ENCODE results near the gene PPARGC1A.

The PPARGC1A gene

DNA sequence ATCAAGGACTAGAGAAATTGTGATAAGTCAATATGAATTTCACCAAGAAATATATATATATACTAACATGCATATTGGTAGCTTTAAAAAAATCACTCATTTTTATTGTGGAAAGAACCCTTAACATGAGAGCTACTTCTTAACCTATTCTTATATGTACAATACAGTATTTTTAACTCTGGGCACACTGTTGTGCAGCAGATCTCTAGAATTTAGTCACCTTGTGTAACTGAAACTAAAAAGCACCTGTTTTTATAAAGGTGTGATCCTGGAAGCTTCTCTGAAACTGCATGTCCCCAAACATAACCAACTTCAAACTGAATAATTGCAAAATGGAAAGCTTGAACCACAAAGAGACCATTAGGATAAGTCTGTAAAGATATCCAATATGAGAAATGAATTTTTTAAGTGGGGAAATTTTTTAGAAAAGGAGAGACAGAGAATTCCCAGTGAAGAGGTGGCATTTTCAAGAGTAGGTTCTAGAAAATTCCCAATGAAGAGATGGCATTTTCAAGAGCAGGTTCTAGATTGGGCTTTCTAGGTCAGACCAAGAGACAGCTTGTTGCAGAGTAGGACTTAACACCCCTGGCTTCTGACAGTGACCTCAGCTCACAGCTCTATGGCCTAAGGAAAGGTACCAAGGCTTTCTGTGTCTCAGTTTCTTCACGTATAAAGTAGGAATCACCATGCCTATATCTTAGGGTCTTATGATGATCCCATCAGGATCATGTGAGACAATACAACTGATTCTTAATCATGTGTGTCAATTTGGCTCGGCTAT lies 22.0 kb upstream of the PPARGC1A start:
- DNase-seq (ENCODE audit: low read depth) = no peak

DNA sequence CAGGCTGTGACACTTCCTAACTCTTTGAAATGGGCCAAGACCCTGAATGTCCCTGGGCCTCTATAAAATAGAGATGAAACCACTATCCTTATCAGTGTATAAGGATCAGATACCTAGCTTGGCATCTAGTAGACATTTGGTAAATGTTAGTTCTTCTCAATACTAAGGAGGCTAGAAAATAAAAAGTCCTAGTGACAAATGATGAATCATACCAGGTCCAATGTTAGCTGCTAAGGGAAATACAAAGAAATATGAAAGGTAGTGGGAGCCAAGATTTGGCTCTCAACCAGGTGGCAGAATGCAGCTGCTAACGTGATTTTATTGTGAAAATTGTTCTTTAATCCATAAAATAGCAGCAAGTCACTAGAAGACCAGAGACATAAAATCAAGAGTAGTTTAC lies 19.8 kb upstream of the PPARGC1A start:
- DNase-seq (ENCODE audit: low read depth) = no peak

DNA sequence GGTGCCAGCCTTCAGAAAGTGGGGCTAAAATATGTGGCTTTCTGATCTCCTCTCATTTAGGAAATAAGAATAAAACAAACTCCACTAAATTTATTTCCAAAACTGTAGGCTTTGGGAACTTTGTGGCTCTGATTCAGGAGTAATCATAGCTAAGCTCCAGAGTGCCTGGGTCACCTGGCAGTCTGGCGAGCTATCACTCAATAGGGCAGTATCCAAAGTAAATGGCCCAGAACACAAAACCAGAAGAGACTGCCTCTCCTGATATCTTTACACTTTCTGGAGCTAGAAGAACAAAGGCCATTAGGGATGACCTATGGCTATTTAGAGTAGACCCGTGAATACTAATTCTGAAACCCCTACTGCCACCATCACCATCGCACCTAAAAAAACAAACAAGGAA lies 17.0 kb upstream of the PPARGC1A start:
- DNase-seq (ENCODE audit: low read depth) = no peak

DNA sequence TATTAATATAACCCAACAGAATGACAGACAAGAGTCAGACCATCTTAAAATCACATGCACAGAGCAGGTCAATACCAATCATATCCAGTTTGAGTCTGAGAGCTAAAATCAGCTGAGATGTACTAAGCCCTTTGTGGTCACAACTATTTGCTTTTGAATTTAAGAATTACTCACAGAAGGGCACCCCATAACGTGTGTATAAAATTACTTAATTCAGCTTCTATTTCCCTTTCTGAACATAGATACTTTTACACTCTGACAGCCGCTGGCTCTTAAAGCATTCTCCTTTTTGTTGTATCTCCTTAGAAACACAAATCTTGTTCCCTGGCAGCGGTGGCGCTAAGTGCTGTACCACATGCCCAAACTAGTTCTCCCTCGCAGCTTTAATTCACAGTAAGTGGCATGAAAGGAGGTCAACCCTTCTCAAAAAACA lies 14.8 kb upstream of the PPARGC1A start:
- no peak for DNase-seq (ENCODE audit: low read depth)

DNA sequence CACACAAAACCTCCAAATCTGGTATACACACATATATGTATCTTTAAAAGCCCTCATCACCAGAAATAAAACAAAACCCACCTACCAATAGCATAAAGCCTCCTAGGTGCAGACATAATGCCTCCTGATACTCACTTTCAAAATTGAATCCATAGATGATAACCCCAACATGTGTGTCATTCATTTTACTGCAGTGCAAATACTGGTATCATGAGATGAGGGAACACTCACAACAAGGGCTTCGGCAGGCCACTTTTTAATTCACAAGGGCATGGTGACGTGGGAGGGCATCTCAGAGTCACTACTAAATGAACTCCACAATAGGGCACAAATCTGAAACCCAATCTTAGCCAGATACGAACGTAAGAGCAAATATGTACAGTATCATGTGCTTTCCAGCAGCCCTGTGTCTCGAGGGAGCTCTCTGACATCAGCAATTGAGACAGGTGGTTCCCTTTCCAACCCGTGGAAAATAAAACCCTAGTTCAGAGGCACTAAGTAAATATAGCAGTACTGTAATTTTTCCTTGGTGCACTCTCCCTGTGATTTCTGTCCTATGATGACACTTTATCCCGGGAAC lies 14.1 kb upstream of the PPARGC1A start:
- no peak for DNase-seq (ENCODE audit: low read depth)

DNA sequence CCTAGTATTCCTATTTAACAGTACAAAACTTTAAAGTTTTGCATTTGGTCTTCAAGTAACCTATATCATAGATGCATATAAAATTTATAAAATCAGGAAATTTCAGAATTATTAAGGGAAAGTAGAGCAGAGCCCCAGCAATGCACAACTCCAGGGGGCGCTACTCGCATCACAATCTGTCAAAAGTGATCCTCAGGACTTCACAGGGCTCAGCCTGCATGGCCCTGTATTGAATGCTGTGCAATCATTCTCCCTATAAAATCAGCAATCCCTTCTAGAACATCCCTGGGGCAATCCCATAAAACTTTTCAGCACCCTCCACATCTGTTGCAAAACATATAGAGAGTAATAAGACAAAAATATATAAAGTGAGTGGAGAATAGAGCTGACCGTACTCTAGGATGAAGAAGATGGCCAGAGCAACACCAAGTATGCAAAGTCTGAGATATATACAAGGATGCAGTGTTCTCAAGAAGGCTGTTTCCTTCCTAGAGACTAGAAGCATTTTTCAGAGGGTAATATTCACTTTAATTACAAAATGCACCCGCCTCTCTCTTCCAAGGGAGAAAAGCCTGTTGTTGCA lies 12.5 kb upstream of the PPARGC1A start:
- DNase-seq (ENCODE audit: low read depth) = no peak

DNA sequence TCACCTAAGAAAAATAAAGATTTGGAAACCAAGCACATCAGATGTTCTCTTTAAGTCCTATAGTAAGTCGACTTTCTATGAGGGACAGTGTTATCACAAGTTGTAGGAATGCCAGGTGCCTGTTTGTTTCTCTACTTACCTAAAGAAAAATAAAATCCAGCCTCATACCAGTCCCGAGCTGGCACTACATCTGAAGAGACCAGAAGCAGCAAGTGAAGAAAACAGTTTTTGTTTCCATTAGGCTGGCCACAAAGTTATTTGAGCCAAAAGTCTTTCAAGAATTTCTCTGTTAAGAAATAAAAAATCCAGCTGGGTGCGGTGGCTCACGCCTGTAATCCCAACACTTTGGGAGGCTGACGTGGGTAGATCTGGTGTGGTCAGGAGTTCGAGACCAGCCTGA lies 10.8 kb upstream of the PPARGC1A start:
- DNase-seq (ENCODE audit: low read depth) = no peak

DNA sequence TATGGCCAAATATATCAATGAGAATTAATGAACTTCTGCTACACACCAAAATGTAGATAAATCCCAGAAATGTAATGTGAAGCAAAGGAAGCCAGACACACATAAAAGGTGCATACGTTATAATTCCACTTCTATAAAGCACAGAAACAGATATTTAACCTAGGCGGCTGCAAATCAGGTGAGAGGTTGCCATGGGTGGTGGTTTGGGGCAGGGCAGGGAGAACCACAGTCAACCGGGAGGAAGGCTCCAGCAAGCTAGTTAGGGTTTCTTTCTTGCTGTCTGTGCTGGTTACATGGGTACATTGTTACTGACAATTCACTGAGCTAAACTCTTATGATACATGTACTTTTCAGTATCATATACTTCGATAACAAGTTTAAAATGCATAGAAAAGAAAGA lies 9.7 kb upstream of the PPARGC1A start:
- no peak for DNase-seq (ENCODE audit: low read depth)

DNA sequence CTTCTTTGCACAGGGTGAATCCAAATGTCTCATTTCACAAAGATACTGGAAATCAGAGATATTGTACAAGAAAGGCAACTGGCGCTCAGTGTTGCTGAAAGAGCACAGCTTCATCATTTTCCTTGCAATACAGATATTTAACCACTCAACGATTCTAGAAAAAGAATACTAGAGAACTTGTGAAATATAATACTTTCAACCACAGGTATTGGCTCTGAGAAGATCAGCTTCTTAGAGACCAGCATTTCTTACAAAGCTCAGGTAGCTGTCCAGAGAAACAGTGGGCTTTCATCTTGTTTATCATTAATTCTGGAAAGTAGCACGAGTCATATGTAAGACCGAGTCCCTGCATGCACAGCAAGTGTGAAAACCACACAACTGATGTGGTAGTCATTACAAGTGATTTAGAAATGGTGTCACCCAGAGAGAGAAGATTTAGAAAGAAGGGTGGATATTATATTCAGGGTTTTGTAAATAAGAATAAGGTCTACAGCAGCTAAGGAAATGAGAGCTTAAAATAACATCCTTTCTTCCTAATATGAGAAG lies 7.8 kb upstream of the PPARGC1A start:
- DNase-seq (ENCODE audit: low read depth) = no peak

DNA sequence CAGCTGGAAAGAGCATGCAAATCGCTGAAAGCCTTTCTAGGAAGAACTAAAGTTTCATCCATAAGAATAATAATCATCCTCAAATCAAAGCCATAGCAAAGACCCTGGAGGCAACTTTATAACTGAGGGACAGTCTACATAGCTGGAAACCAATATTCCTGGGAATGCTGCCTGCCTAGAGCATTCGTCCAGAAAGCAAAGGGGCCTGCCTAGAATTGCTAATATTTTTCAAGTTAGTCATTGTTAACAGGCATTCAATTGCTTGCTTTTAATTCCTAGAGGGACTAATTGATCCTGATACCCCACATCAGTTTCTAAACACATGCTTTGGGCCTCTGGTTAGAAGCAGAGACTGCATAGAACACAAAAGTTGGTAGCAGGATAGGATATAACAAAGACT lies 4.2 kb upstream of the PPARGC1A start:
- DNase-seq (ENCODE audit: low read depth) = no peak

DNA sequence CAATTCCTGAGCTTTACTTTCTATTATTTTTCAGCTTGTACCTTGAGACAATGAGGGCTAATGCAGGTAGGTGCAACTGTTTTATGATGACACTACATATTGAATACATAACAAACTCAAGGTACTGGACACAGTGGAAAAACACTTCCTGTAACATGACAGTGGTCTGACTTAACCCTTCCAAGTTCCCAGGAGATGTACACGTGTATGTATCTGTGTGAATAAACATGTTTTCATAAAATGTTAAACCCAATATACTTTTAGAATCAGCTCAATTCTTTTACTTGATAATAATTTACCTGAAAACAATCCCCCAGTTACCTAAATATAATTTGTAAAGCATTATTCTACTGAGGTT lies 1.2 kb upstream of the PPARGC1A start:
- no peak for DNase-seq (ENCODE audit: low read depth)

DNA sequence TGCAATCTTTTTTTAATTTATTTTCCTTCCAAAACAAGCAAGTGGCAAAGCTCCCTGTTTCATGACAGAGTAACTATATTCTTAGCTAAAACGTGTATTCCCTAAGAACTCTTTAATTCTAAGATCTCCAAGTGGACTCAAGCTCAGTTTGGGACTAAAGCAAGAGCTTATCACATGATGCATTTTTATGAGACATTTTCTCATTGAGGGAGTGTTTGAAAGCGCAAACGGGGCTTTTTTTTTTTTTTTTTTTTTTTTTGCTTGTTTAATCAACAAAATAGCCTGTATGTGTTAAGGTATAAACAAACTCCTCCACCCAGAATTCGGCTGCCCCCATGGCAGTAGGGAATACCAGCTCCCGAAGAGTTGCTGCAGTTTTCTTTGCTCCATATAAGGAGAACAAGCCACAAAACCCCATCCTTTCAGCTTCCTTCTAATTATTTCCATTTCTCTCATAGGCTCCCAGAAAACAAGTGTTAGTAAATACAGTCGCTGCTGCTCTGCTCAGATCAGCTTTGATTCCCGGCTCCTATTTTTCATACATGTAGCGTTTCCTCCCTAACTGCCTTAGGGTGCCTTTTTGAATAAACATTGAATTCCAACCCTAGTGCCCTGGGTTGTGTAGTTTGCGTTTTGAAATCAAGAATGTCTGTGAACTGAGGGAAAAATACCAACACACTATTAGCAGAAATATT lies 669 bp upstream of the PPARGC1A start:
- DNase-seq (ENCODE audit: low read depth) = no peak

DNA sequence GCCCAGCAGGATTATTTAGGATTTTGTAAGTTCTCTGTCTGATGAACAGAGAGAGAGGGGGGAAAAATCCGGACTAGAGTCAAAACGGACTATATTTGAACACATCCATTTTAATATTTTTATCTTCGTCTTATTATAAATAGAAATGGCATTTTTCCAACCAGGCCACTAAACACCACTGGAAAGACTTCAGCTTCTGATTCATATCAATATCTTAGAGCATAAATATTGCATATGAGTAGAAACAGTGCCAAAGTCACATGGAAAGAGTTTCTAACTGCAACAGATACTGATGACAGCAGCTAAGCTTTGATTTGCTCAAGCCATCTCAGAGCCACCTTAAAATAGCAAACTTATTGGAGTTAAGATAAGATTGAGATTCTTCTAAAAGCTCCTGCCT lies 456 bp downstream of the PPARGC1A start:
- DNase-seq (ENCODE audit: low read depth) = no peak

DNA sequence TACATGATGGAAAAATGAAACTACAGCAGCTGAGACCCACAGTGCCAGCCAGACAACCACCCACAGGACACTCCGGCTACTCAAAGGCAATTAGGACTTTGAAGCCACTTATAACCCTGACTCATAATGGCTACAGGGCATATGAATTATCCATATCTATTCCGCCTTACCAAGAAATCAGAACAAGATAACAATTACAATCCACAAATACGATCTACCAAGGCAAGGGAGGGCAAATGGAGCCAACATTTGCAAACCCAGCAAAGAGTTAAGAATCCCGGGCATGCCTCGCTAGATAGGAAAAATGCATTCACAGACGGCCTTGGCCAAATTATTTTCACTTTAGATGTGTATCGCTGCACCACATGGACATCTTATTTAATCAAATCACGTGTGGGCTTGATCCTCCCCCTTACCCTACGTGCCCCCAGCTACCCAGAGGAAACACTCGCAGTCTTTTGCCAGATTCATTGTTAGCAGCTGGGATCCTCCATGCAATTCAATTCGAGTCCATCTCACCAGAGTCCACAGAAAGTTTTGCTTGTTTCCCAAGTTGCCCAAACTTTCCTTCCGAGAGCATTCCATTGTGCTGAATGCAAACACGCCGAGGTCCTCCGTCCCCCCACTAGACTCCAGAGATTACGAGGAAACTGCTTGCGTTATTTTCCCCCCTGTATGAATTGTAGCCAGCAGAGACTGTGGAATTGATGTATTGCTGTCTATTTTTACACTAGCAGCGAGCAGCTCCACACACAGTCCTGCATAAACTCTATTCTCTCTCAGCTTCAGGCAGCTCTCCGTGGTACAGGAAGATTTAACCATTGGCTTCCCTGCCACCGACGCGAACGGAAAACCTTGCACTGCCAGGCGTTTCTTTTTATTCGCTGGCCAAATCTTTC lies 1.2 kb downstream of the PPARGC1A start:
- no peak for DNase-seq (ENCODE audit: low read depth)

DNA sequence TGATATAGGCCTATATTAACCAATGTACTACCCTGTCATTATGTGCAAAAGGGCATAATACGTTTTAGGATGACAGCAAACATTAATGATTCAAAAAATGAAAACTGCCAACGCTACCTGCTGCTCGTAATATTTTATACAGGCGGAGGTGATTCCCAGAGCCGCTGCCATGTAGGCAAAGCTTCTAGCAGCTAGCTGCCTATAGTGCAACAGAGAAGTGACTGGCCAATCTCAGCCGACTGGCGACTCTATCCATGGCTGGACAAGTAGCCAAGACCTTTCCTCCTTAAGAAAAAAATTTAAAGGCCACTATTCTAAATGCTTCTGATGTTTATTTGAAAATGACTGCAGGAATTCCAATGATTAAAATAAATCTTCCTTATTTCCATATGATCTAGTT lies 1.9 kb downstream of the PPARGC1A start:
- DNase-seq (ENCODE audit: low read depth) = no peak

DNA sequence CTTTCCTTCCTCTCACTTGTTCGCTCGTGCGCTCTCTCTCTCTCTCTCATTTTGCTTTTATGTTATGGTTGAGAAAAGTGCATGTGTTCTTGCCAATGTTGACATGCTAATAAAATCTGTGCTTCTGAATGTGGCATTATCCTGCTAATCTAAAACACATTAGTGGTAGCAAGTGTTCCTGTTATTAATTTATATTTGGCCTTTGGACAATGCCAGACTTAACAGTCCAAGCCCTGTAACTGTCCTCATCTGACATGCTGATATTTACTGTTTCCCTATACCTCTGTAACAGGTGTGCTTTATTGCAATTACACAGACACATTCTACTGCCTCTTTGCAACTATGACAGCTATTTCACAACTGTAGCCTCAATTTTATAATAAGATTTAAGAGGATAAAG lies 2.7 kb downstream of the PPARGC1A start:
- DNase-seq (ENCODE audit: low read depth) = no peak

DNA sequence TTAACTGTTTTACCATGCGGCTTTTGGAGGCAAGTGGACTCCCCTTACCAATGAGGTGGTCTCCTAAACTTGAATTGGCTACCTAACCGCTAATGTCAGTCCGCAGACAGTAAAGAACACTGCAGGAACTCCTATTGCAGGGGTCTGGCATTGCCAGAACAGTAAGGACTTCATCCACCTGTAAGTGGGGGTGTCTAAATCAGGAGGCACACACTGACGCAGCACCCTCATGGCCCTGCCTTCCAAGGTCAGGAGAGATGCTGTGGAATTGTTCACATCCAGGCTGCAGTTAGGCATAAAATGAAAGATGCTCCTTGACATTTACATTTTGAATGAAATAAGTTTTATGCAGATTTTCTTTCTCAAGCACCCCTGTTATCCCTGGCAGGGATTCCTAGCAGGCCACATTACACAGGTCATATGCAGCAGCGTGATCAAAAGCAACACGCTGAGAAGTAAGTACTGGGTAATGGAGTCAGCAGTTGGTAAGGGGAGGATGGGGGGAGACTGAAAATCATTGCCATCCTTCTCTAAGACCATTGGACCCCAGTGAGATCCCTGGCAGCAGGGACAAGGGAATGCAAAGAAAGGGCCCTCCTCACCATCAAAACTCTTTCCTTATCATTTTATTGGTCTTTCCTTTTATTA lies 3.8 kb downstream of the PPARGC1A start:
- no peak for DNase-seq (ENCODE audit: low read depth)

DNA sequence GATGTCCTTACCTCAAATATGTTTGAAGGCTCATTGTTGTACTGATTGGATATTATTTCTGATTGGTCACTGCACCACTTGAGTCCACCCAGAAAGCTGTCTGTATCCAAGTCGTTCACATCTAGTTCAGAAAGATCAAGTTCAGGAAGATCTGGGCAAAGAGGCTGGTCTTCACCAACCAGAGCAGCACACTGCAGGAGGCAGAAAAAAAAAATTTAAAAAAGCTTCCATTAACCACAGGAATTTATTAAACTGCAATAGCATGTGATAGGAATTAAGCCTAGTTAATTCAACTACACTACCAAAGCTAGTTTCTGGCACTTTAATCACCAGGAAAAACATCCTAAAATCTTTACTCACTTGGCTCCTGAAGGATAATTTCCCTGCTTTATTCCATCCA lies 5.1 kb downstream of the PPARGC1A start:
- no peak for DNase-seq (ENCODE audit: low read depth)

DNA sequence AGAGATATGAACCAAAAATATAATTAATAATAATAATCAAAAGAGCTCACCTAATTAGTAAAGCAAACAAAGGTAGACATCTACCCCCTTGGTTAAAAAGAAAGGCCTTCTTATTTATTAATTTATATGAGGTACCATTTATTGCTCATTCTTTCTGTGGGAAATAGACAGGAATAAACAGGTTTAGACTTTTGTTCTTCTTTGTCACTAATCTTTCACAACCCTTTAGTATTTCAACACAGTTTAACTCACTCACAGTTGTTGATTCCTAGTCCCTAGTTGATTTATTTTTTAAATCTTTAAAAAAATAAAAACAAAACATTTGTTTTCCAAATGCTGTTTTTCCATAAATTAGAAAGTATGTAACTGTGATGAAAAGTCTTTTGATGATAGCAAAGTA lies 5.6 kb downstream of the PPARGC1A start:
- no peak for DNase-seq (ENCODE audit: low read depth)

DNA sequence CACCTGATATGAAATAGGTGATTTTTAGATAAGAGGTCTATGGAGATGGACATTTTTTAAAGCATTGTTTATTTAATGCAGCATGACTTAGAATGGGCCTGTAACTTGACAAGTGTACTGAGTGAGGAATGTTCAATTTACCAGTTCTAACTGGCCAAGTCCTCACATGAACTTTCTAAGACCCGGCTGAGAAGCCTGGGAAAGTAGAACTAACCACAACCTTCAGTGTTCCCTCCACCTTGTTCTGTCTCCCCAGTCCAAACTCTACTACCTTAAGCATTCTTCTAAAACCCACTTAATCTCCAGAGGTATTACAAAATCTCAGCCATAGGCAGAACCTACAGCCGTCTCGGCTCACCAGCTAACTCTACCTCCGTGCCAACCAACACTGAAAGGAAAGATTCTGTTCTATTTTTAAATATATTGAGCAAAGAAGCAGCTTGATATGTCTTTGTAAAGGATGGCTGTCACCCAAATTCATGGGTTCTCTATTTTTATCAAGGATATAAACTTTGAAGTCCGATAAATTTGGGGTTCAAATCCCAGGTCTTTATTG lies 6.8 kb downstream of the PPARGC1A start:
- no peak for DNase-seq (ENCODE audit: low read depth)
